Measurements from ENCODE around the gene PDIA6.

- TF ChIP-seq, protein P1, sequence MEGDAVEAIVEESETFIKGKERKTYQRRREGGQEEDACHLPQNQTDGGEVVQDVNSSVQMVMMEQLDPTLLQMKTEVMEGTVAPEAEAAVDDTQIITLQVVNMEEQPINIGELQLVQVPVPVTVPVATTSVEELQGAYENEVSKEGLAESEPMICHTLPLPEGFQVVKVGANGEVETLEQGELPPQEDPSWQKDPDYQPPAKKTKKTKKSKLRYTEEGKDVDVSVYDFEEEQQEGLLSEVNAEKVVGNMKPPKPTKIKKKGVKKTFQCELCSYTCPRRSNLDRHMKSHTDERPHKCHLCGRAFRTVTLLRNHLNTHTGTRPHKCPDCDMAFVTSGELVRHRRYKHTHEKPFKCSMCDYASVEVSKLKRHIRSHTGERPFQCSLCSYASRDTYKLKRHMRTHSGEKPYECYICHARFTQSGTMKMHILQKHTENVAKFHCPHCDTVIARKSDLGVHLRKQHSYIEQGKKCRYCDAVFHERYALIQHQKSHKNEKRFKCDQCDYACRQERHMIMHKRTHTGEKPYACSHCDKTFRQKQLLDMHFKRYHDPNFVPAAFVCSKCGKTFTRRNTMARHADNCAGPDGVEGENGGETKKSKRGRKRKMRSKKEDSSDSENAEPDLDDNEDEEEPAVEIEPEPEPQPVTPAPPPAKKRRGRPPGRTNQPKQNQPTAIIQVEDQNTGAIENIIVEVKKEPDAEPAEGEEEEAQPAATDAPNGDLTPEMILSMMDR (IDR thresholded peaks at IDR 0.05; ENCODE audit: low read length), result no peak
- TF ChIP-seq EZH2 (IDR thresholded peaks at IDR 0.05; ENCODE audit: borderline replicate concordance, low read length), result no peak
Measured at GRCh38 chr2:10733566-10733925, 79.0 kb downstream of the PDIA6 start.
